ENCODE measurements around the gene ALDH9A1.
A peak's percentile ranks its signal among the peaks of the same experiment; 100 is the strongest.
"Not testable (repeated sequence)": the region's sequence is repeated elsewhere in the genome, so short reads cannot be mapped to it uniquely, and the experiment has no call there.

The ALDH9A1 gene

GRCh38 chr1:165697881-165698760 is at the start of gene ALDH9A1:
Gene ALDH9A1, minus strand, starts transcription at chr1:165698562. Its CDS starts 4 bp downstream, at chr1:165698558.
- DNase-seq: peak; percentile 80

- no peak for DNase-seq
These were observed 49.5 kb upstream of the ALDH9A1 start for GRCh38 chr1:165747632-165748447.

GRCh38 chr1:165744913-165745312 is 46.6 kb upstream of the ALDH9A1 start:
- not testable (repeated sequence) for DNase-seq

DNA sequence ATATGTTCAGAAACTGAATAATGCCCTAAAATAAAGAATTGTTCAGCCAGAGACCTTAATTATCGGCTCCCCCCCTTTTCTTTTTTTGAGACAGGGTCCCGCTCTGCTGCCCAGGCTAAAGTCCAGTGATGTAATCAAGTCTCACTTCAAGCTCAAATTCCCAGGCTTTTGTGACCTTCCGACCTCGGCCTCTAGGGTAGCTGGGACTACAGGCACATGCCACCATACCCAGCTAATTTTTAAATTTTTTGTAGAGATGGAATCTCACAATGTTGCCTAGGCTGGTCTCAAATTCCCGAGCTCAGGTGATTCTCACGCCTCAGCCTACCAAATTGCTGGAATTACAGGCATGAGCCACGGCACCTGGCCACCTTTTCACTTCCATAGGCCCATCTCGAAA is 43.8 kb upstream of the ALDH9A1 start:
- no peak for DNase-seq

DNA sequence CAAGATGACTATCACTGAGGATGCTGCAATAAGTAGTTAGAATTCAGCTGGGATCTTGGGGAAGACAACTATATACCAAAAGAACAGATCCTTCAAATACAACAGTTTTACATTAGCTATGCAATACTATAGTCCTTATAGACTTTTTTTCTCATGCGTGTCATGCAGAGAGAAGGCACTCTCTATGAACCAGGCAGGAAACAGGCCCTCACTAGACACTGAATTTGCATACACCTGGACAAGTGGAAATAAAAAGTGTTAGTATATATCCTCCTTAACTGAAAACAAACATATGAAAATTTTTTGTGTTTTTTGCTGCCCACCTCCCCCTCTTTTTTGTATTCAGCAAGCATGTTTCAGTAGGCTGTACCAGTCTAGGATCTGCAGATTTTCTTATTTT is 40.4 kb upstream of the ALDH9A1 start:
- DNase-seq: peak; percentile 64

DNA sequence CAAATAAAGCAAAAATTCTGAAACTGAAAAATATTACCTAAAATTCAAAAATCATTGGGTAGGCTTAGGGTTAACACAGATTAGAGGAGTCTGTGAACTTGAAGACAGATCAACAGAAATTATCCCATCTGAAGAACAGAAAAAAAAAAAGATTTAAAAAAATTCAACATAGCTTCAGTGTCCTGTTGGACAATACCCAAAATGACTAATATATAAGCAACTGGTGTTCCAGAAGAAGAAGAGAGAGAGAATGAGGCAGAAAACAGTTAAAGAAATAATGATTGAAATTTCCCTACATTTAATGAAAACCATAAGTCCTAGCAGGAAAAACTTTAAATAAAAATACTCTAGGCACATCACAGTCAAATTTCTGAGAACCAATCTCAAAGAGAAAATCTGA is 38.8 kb upstream of the ALDH9A1 start:
- no peak for DNase-seq

GRCh38 chr1:165734906-165735305 is 36.5 kb upstream of the ALDH9A1 start:
- no peak for DNase-seq

- no peak for DNase-seq
These were observed 28.5 kb upstream of the ALDH9A1 start for GRCh38 chr1:165726841-165727240.

DNA sequence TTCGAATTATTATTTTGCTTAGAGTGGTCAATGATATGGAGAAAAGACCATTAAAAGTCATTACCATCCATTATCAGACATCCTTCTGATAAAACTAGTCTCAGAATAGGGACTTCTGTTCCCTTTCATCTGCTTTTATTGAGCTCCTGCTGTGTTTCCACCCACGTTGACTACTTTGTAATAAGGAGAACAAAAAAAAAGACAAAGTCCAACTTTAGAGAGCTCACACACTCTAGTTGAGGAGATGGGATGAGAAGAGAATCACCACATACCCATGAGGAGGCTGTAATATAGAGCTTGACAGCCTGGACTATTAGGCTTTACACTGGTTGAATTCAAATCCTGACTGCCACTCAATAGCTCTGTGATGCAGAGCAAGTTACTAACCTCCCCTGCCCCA is 27.8 kb upstream of the ALDH9A1 start:
- DNase-seq: no peak

DNA sequence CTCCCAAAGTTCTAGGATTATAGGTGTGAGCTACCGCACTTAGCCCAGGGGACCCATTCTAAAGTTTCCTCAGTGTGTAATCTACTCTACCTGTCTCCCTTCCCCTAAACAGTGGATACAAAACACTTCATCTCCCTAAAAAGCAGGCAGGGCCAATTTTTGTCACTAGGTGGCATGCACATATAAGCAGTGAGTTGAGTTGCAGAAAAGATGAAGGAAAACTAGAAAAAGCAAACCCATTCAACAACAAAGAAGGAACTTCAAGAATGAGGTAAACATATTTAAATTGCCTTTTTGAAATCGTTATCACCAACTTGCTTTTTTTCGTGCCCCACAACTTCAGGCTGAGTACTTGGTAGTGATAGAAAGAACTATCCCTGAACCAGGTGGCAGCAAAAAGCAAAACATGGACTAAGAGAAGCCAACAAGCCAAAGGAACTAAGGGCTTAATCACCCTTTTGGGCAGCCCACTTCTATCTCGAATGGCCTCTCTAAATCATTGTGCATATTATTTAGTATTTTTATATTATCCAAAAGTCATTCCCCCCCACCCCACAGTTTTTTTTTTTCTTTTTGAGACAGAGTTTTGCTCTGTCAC is 19.7 kb upstream of the ALDH9A1 start:
- peak; percentile 47 for DNase-seq

- not testable (repeated sequence) for DNase-seq
These were observed 18.1 kb upstream of the ALDH9A1 start for GRCh38 chr1:165716265-165717051.

DNA sequence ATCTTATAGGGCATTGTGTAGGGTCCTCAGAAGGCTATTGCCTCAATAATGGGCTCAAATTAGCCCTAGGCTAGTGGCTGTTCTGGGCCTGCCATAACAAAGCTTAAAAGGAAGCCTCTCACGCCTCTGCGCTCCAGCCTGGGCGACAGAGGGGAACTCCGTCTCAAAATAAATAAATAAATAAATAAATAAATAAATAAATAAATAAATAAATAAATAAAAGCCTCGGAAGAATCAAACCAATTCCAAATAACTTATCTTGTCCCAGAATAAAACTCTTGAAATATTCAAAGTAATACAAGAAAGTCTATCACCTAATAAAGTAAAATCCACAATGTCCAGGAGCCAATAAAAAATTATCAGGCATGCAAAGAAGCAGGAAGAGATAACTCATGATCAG is 14.4 kb upstream of the ALDH9A1 start:
- DNase-seq: no peak

DNA sequence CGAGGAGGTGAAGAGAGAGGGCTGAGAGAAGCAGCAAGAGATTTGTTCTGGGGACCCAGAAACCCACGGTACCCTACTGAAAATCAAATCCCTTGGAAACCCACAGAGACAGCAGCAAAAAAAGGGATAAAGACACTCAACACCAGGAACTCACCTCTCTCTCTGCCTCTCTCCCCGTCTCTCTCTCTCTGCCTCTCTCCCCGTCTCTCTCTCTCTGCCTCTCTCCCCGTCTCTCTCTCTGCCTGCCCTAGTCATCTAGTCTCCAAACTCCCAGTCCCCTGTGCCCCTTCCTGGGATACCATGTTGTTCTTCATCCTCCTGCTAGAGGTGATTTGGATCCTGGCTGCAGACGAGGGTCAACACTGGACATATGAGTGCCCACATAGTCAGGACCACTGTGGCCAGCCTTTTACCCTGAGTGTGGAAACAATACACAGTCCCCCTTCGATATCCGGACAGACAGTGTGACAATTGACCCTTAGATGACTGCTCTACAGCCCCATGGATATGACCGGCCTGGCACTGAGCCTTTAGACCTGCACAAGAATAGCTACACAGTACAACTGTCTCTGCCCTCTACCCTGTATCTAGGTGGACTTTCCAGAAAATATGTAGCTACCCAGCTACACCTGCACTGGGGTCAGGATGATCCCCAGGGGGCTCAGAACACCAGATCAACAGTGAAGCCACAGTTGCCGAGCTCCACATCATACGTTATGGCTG is 9.8 kb upstream of the ALDH9A1 start:
- no peak for DNase-seq

GRCh38 chr1:165703648-165704047 is 5.3 kb upstream of the ALDH9A1 start:
- DNase-seq: no peak

DNA sequence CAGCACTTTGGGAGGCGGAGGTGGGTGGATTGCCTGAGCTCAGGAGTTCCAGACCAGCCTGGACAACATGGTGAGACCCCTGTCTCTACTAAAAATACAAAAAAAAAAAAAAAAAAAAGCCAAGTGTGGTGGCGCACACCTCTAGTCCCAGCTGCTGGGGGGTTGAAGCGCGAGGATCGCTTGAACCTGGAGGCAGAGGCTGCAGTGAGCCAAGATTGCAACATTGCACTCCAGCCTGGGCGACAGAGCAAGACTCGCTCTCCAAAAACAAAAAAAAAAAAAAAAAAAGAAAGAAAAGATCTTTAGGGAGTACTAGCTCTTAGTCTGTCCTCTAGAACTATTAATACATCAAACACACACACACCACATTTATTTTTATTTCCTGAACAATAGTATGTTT is 3.6 kb upstream of the ALDH9A1 start:
- DNase-seq: not testable (repeated sequence)

DNA sequence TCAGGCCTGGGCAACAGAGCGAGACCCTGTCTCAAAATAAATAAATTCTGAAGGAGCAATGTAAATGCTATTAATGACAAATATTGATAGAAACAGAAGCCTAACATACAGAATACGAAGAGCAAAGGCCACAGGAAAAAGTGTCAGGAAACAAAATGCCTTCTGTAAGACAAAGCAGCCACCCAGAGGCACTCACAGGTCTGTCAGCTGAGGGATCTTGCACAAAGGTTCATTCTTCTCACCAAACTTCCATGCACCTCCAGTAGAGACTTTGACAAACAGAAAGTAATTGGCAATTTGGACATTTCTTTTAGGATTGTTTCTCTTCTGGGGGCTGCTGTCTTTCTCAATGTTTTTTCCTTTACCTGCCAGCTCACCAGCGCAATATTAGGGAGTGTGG is 1.2 kb upstream of the ALDH9A1 start:
- DNase-seq: no peak

- DNase-seq: no peak
These were observed 345 bp upstream of the ALDH9A1 start for GRCh38 chr1:165698761-165699052.

DNA sequence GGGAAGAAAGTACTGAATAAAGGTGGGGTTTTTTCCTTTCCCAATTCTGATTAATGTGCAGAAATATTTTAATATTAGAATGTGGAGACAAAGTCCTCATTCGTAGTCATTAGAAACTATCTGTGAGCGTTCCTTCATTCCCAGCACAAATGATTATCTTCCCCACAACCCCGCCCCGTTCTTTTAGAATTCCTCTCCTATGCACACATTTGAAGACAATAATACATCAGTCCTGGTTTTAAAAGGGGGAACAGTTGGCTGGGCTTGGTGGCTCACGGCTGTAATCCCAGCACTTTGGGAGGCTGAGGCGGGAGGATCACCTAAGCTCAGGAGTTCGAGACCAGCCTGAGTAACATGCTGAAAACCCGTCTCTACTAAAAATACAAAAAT is 876 bp downstream of the ALDH9A1 start:
- DNase-seq: no peak

DNA sequence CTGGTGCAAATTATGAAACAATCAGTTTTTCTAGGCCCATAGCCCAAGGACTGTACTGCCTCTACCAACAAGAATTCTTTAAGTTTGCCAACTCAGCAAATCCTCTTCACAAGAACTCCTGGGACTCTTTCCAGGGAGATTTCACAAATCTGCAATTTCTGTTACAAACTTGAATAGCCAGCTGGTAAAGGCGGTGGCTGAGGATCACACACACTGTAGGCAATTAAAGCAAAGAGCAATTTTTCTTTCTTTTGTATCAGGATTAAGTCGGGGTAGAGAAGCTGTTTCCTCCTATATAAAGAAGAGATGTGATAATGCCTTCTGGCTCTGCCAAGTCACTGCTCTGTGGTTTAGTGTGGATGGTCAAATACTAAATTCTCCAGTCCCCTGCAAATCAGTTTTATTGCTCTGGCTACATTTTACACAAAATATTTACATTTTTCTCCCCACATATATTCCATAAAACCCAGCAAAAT is 1.7 kb downstream of the ALDH9A1 start:
- DNase-seq: no peak

DNA sequence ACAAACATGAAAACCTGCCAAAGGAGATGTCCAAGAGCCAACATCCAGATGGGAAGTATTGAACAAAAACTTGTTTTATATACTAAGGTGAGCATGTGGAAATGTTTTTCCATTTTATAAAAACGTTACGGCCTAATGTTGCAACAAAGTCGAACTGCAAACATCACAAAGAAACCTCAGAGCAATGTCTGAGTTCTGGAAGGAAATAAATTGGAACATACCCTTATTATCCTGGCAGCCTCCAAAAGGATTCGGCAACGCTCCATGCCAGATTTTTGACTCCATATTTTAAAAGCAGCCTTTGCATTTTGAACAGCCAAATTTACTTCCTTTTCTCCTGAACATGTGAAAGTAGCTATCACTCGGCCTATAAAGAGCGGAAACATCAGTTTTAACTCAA is 3.3 kb downstream of the ALDH9A1 start:
- DNase-seq: no peak

DNA sequence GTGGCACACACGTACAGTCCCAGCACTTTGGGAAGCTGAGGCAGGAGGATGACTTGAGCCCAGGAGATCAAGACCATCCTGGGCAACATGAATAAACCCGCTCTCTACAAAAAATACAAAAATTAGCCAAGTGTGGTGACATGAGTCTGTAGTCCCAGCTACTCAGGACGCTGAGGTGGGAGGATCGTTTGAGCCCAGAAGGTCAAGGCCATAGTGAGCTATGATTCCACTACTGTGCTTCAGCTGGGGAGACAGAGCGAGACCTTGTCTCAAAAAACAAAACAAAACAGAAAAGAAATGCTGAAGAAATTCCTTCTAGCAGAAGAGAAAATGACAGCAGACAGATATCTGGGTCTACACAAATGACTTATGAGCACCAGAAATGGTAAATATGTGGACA is 10.3 kb downstream of the ALDH9A1 start:
- DNase-seq: no peak

DNA sequence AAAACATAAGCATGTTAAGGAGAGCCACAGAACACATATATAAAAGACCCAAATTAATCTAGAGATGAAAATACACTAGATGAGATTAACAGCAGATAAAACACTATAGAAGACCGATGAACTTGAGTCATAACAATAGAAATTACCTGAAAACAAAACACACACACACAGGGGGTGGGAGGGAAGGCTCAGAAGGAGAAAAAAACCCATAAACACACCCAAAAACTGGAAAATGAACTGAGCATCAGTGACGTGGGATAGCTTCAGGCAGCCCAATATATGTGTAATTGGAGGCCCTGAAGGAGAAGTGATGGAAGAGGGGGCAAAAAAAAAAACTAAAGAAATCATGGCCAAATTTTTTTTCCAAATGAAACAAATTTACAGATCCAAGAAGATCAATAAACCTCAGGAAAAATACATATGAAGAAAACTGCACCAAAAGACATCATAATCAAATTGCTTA is 11.4 kb downstream of the ALDH9A1 start:
- DNase-seq: no peak
